ENCODE measurements around the gene ANAPC1. TPM values are rescaled to one million over a fixed set of nuclear protein-coding genes. Genes with fewer than 3 reads are reported as not detected.
"Not testable (repeated sequence)": the region's sequence is repeated elsewhere in the genome, so short reads cannot be mapped to it uniquely, and the experiment has no call there.

The ANAPC1 gene
- total and polyA plus RNA-seq, 2 donors (not counting 1 experiment from before 2014, with no cell fraction given), result 16.4 to 69.3 TPM

- POLR2A ChIA-PET; H3K4me3 ChIP-seq (ENCODE audit: control extremely low read depth in 1 of 5, extremely low read depth in 1 of 5, insufficient read depth in 1 of 5, low read depth in 2 of 5, low read length in 4 of 5); ATAC-seq (ENCODE audit: low read depth); H3K27ac Mint-ChIP-seq; DNase-seq; H3K9me3 Mint-ChIP-seq (ENCODE audit: insufficient read depth); H3K27me3 ChIP-seq (replicated peaks in 1 of 4; ENCODE audit: control extremely low read depth in 1 of 4, control insufficient read depth in 3 of 4, insufficient read depth in 4 of 4, low read length in 3 of 4); H3K4me1 ChIP-seq (ENCODE audit: control insufficient read depth in 2 of 2, insufficient read depth in 2 of 2, low read length in 2 of 2); CTCF ChIA-PET; H3K4me3 Mint-ChIP-seq; H3K79me2 ChIP-seq (ENCODE audit: control insufficient read depth, insufficient read depth, low read length); H3K27me3 Mint-ChIP-seq; H3K9me3 ChIP-seq (ENCODE audit: control extremely low read depth in 1 of 3, control insufficient read depth in 2 of 3, insufficient read depth in 1 of 3, low read length in 2 of 3); H3K27ac ChIP-seq (ENCODE audit: low read length in 2 of 2); H3K9ac ChIP-seq (ENCODE audit: low read length); H4K20me1 ChIP-seq (ENCODE audit: control insufficient read depth, insufficient read depth, low read length, poor library complexity, severe bottlenecking); H2AFZ ChIP-seq (ENCODE audit: insufficient read depth, low read depth, low read length, poor library complexity, severe bottlenecking); H3K4me2 ChIP-seq (replicated peaks; ENCODE audit: low read depth, low read length, poor library complexity, severe bottlenecking); H3K4me1 Mint-ChIP-seq; intact Hi-C loops (cut with micrococcal nuclease): not testable (repeated sequence)
- H3K36me3 ChIP-seq (replicated peaks in 1 of 2; ENCODE audit: control extremely low read depth in 1 of 2, control insufficient read depth in 1 of 2, extremely low read depth in 1 of 2, insufficient read depth in 2 of 2, low read length in 1 of 2), result peaks cover 0 to 25% of the 10 kb centered on the region in 2 experiments
- no CpG with 5 or more reads among the region's 4 CpGs for WGBS (ENCODE audit: insufficient coverage)
Observed at GRCh38 chr2:111828217-111828766, 55.7 kb downstream of the ANAPC1 start.

DNA sequence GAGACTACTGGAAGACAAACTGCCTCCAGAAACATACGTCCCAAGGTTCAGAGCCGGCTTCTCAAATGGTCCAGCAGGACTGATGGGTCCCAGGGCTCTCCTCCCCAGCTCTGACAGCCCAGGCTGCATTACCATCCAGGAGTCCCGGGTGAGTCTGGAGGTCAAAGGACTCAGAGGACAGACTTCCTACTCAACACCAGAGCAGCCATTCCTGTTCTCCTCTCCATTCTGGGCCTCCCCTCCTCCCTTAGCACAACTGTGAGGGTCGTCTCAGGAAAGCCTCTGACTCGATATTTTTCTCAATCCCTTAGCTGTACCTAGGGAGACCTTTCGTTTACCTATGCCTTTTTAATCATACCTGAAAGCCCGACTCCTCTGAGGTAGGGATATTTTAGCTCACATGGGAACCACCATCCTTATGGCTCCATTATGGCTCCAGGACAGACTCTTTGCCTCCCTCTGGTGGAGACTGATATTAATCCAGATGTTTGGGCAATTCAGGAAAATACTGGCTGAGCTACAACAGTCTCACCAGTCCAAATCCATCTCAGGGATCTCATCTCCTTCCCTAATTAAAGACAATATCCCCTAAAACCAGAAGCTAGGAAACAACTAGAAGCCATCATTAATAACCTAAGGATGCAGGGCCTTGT lies 70.9 kb downstream of the ANAPC1 start:
- H3K4me2 ChIP-seq (replicated peaks; ENCODE audit: low read depth, low read length, poor library complexity, severe bottlenecking); H3K4me3 Mint-ChIP-seq; H3K4me1 Mint-ChIP-seq; H4K20me1 ChIP-seq (ENCODE audit: control insufficient read depth, insufficient read depth, low read length, poor library complexity, severe bottlenecking); CTCF ChIA-PET; H2AFZ ChIP-seq (ENCODE audit: insufficient read depth, low read depth, low read length, poor library complexity, severe bottlenecking); intact Hi-C loops (cut with micrococcal nuclease); H3K9me3 ChIP-seq (ENCODE audit: control extremely low read depth in 1 of 3, control insufficient read depth in 2 of 3, insufficient read depth in 1 of 3, low read length in 2 of 3); POLR2A ChIA-PET; H3K9me3 Mint-ChIP-seq (ENCODE audit: insufficient read depth); H3K27me3 ChIP-seq (replicated peaks in 1 of 4; ENCODE audit: control extremely low read depth in 1 of 4, control insufficient read depth in 3 of 4, insufficient read depth in 4 of 4, low read length in 3 of 4); H3K9ac ChIP-seq (ENCODE audit: low read length); H3K4me1 ChIP-seq (ENCODE audit: control insufficient read depth in 2 of 2, insufficient read depth in 2 of 2, low read length in 2 of 2); ATAC-seq (ENCODE audit: low read depth); H3K4me3 ChIP-seq (ENCODE audit: control extremely low read depth in 1 of 5, extremely low read depth in 1 of 5, insufficient read depth in 1 of 5, low read depth in 2 of 5, low read length in 4 of 5); H3K79me2 ChIP-seq (ENCODE audit: control insufficient read depth, insufficient read depth, low read length); H3K36me3 ChIP-seq (replicated peaks in 1 of 2; ENCODE audit: control extremely low read depth in 1 of 2, control insufficient read depth in 1 of 2, extremely low read depth in 1 of 2, insufficient read depth in 2 of 2, low read length in 1 of 2); H3K27me3 Mint-ChIP-seq; H3K27ac ChIP-seq (ENCODE audit: low read length in 2 of 2); H3K27ac Mint-ChIP-seq; DNase-seq: not testable (repeated sequence)
- no CpG with 5 or more reads among the region's 7 CpGs for WGBS (ENCODE audit: insufficient coverage)

DNA sequence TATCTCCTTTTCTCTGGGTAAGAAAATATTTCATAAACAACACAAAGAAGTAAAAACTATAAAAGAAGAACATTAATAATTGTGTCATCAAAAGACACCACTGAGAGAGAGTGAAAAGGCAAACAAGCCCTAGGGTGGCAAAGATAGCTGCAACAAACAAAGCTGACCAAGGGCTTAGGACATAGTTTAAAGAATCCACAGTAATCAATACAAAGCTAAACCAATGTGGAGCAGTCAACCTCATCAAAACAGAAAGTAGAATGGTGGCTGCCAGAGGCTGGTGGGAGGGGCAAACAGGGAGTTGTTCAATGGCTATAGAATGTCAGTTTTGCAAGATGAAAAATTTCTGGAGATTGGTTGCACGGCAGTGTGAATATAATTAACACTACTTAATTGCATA lies 93.4 kb downstream of the ANAPC1 start:
- not testable (repeated sequence) for H3K27me3 Mint-ChIP-seq; H3K9me3 Mint-ChIP-seq (ENCODE audit: insufficient read depth)

GRCh38 chr2:111784081-111784480 lies 99.9 kb downstream of the ANAPC1 start:
- H3K9me3 ChIP-seq (ENCODE audit: control extremely low read depth in 1 of 3, control insufficient read depth in 2 of 3, insufficient read depth in 1 of 3, low read length in 2 of 3); H3K9me3 Mint-ChIP-seq (ENCODE audit: insufficient read depth); H4K20me1 ChIP-seq (ENCODE audit: control insufficient read depth, insufficient read depth, low read length, poor library complexity, severe bottlenecking); intact Hi-C loops (cut with micrococcal nuclease); H3K4me1 Mint-ChIP-seq; H3K9ac ChIP-seq (ENCODE audit: low read length); H3K27me3 Mint-ChIP-seq; H2AFZ ChIP-seq (ENCODE audit: insufficient read depth, low read depth, low read length, poor library complexity, severe bottlenecking); ATAC-seq (ENCODE audit: low read depth); H3K4me2 ChIP-seq (replicated peaks; ENCODE audit: low read depth, low read length, poor library complexity, severe bottlenecking); H3K4me3 ChIP-seq (ENCODE audit: control extremely low read depth in 1 of 5, extremely low read depth in 1 of 5, insufficient read depth in 1 of 5, low read depth in 2 of 5, low read length in 4 of 5); H3K27ac Mint-ChIP-seq; H3K4me1 ChIP-seq (ENCODE audit: control insufficient read depth in 2 of 2, insufficient read depth in 2 of 2, low read length in 2 of 2); H3K27me3 ChIP-seq (replicated peaks in 1 of 4; ENCODE audit: control extremely low read depth in 1 of 4, control insufficient read depth in 3 of 4, insufficient read depth in 4 of 4, low read length in 3 of 4); H3K4me3 Mint-ChIP-seq; H3K27ac ChIP-seq (ENCODE audit: low read length in 2 of 2); DNase-seq; H3K36me3 ChIP-seq (replicated peaks in 1 of 2; ENCODE audit: control extremely low read depth in 1 of 2, control insufficient read depth in 1 of 2, extremely low read depth in 1 of 2, insufficient read depth in 2 of 2, low read length in 1 of 2); CTCF ChIA-PET; H3K79me2 ChIP-seq (ENCODE audit: control insufficient read depth, insufficient read depth, low read length); POLR2A ChIA-PET: not testable (repeated sequence)
- no CpG with 5 or more reads among the region's 3 CpGs for WGBS (ENCODE audit: insufficient coverage)

More for the DNA sequence above, 93.4 kb downstream of the ANAPC1 start:
- H3K9ac ChIP-seq (ENCODE audit: low read length); POLR2A ChIA-PET; H3K9me3 ChIP-seq (ENCODE audit: control extremely low read depth in 1 of 3, control insufficient read depth in 2 of 3, insufficient read depth in 1 of 3, low read length in 2 of 3); CTCF ChIA-PET; H4K20me1 ChIP-seq (ENCODE audit: control insufficient read depth, insufficient read depth, low read length, poor library complexity, severe bottlenecking); H2AFZ ChIP-seq (ENCODE audit: insufficient read depth, low read depth, low read length, poor library complexity, severe bottlenecking); ATAC-seq (ENCODE audit: low read depth); H3K27ac ChIP-seq (ENCODE audit: low read length in 2 of 2); DNase-seq; H3K27ac Mint-ChIP-seq; H3K4me1 Mint-ChIP-seq; H3K4me2 ChIP-seq (replicated peaks; ENCODE audit: low read depth, low read length, poor library complexity, severe bottlenecking); H3K4me3 Mint-ChIP-seq; H3K27me3 ChIP-seq (replicated peaks in 1 of 4; ENCODE audit: control extremely low read depth in 1 of 4, control insufficient read depth in 3 of 4, insufficient read depth in 4 of 4, low read length in 3 of 4); H3K4me1 ChIP-seq (ENCODE audit: control insufficient read depth in 2 of 2, insufficient read depth in 2 of 2, low read length in 2 of 2); H3K4me3 ChIP-seq (ENCODE audit: control extremely low read depth in 1 of 5, extremely low read depth in 1 of 5, insufficient read depth in 1 of 5, low read depth in 2 of 5, low read length in 4 of 5); H3K79me2 ChIP-seq (ENCODE audit: control insufficient read depth, insufficient read depth, low read length); H3K36me3 ChIP-seq (replicated peaks in 1 of 2; ENCODE audit: control extremely low read depth in 1 of 2, control insufficient read depth in 1 of 2, extremely low read depth in 1 of 2, insufficient read depth in 2 of 2, low read length in 1 of 2); intact Hi-C loops (cut with micrococcal nuclease): not testable (repeated sequence)
- WGBS (ENCODE audit: insufficient coverage), result no CpG with 5 or more reads among the region's 1 CpG
